Keratinocyte (primary cell): ENCODE results near the gene ANKUB1. TPM values are rescaled to one million over a fixed set of nuclear protein-coding genes. Genes with fewer than 3 reads are reported as not detected.
"Not testable (repeated sequence)": the region's sequence is repeated elsewhere in the genome, so short reads cannot be mapped to it uniquely, and the experiment has no call there.

ENCODE experiments used
- DNase-seq: peaks from one replicate; pipeline ENCODE4 v3.0.0-alpha.2; 2011; ENCODE audit warnings: low read depth, missing footprints, low spot score
- FAIRE-seq: peaks from 2 replicates; lab custom pipeline; 2011; peaks lifted over from hg19 to GRCh38; lab: Jason Lieb, UNC
- H2AFZ ChIP-seq: 2 replicates; pipeline ENCODE4 v1.6.0; 2012; ENCODE audit warnings: low read length, control low read depth, inconsistent platforms; ENCODE audit not compliant: control insufficient read depth
- H3K27ac ChIP-seq: 2 replicates; pipeline ENCODE4 v1.5.1; 2011; ENCODE audit warnings: low read length; ENCODE audit not compliant: control insufficient read depth, insufficient read depth
- H3K27me3 ChIP-seq: 3 replicates; pipeline ENCODE4 v1.6.0; 2011; ENCODE audit warnings: low read length; ENCODE audit not compliant: control insufficient read depth, insufficient read depth; ENCODE audit errors: extremely low read depth
- H3K36me3 ChIP-seq, 2 experiments: 2 replicates in 1 of 2; 3 replicates in 1 of 2; pipeline ENCODE4 v1.5.1; 2011; ENCODE audit warnings: low read length in 2 of 2, mild to moderate bottlenecking in 1 of 2; ENCODE audit not compliant: control insufficient read depth in 2 of 2, insufficient read depth in 2 of 2; ENCODE audit errors: extremely low read depth in 1 of 2
- H3K4me1 ChIP-seq: 3 replicates; pipeline ENCODE4 v1.5.1; 2011; ENCODE audit warnings: low read length; ENCODE audit not compliant: control insufficient read depth, insufficient read depth; ENCODE audit errors: extremely low read depth
- H3K4me2 ChIP-seq: 3 replicates; pipeline ENCODE4 v1.6.0; 2011; ENCODE audit warnings: low read depth, low read length; ENCODE audit not compliant: control insufficient read depth, insufficient read depth; ENCODE audit errors: extremely low read depth
- H3K4me3 ChIP-seq, 3 experiments: fragments of 200-600 bp in 1 of 3; sonication (generic) in 1 of 3; 2 replicates in 2 of 3; 3 replicates in 1 of 3; pipeline ENCODE4 v1.5.1; 2011 to 2016; ENCODE audit warnings: low read length in 3 of 3, mild to moderate bottlenecking in 3 of 3, control low read depth in 2 of 3, inconsistent platforms in 1 of 3, low read depth in 1 of 3, mixed read lengths in 1 of 3, mixed run types in 1 of 3, moderate library complexity in 1 of 3; ENCODE audit not compliant: control insufficient read depth in 2 of 3, insufficient read depth in 2 of 3; ENCODE audit errors: extremely low read depth in 1 of 3
- H3K79me2 ChIP-seq: 2 replicates; pipeline ENCODE4 v1.6.0; 2012; ENCODE audit warnings: low read length; ENCODE audit not compliant: control insufficient read depth, insufficient read depth
- H3K9ac ChIP-seq: 3 replicates; pipeline ENCODE4 v1.6.0; 2011; ENCODE audit warnings: low read length; ENCODE audit not compliant: control insufficient read depth, insufficient read depth; ENCODE audit errors: extremely low read depth
- H3K9me1 ChIP-seq: 3 replicates; pipeline ENCODE4 v1.6.0; 2011; ENCODE audit warnings: low read length; ENCODE audit not compliant: control insufficient read depth, insufficient read depth; ENCODE audit errors: extremely low read depth
- H3K9me3 ChIP-seq: 2 replicates; pipeline ENCODE4 v1.5.1; 2012; ENCODE audit warnings: low read depth, low read length; ENCODE audit not compliant: control insufficient read depth
- H4K20me1 ChIP-seq: 3 replicates; pipeline ENCODE4 v1.6.0; 2011; ENCODE audit warnings: low read length; ENCODE audit not compliant: control insufficient read depth, insufficient read depth; ENCODE audit errors: extremely low read depth
- EZH2 ChIP-seq: IDR thresholded peaks from one replicate; pipeline ENCODE4 v1.6.1; 2012; ENCODE audit warnings: inconsistent platforms, mild to moderate bottlenecking, low read length, moderate library complexity
- dilution Hi-C: fragments of 300-500 bp; cut with MboI; formaldehyde crosslinking; loops from one replicate; pipeline ENCODE4 v1.7.0; 2020; ENCODE audit warnings: low sequenced_read_pairs; ENCODE audit not compliant: extremely low pct_ligation_motif_present
- polyA minus RNA-seq, 3 experiments: library from RNA; depleted of rRNA, polyadenylated mRNA; stranded (reverse); fragments of >200 nt; gene quantifications; 1 replicate in 1 of 3; 2 replicates in 1 of 3; 3 replicates in 1 of 3; pipeline ENCODE4 v1.2.3, GENCODE V29; 2011
- polyA plus RNA-seq, 5 experiments: library from polyadenylated mRNA; depleted of rRNA in 3 of 5; stranded (reverse) in 3 of 5; stranded (forward) in 1 of 5; unstranded in 1 of 5; fragments of >200 nt; gene quantifications; 1 replicate in 1 of 5; 2 replicates in 3 of 5; 3 replicates in 1 of 5; pipeline versions ENCODE4 v1.2.1 to v1.2.3, GENCODE V29; 2011 to 2012; ENCODE audit warnings: missing spikeins in 2 of 5, low read depth in 1 of 5, low replicate concordance in 1 of 5
- TF ChIP-seq, protein P1 (sequence below), 3 experiments: IDR thresholded peaks in 1 of 3; conservative IDR thresholded peaks in 1 of 3; optimal IDR thresholded peaks in 1 of 3; 2 replicates in 2 of 3; 3 replicates in 1 of 3; pipeline versions ENCODE3 to v1.5.1; 2011; ENCODE audit warnings: low read length in 3 of 3, mild to moderate bottlenecking in 3 of 3, moderate library complexity in 2 of 3, control low read depth in 1 of 3, inconsistent platforms in 1 of 3; ENCODE audit not compliant: insufficient read depth in 2 of 3; ENCODE audit errors: extremely low read depth in 1 of 3

Gene ANKUB1, protein sequence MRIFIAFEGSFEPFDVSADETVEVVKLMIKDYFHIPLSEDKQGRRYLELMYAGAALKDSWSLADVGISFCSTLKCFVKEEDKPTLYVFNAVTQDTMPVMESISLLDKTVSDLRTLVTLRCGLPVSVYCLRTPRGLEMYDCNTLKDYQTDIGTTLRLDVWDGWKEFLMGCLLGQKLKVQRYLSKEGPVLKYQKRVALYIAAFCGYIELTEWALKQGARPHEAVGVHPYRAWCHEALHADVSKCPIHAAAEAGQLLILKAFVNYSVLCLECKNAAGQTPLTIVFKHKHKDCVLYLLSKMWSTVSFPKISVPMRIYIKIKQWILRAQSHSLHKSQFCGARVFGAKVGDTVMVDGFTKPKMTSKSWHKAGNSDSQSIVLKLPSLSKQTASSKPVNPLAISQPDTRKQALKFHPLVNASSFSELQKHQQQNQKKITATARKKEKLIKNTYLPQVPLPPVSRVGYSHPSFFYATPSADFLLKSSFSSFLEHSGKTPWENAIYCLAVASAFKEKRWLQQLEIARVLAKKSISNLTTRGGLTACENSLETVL
- polyA plus RNA-seq = 0.45 to 0.77 TPM (median 0.66 TPM) in 3 replicates
- not detected for polyA plus RNA-seq (2011; ENCODE audit: low read depth)
- 0.40 and 0.74 TPM in 2 replicates for polyA plus RNA-seq (2011; cell fraction: cytosol; rRNA removed)
- polyA plus RNA-seq (2011; cell fraction: nucleus; rRNA removed) = 0.57 and 0.88 TPM in 2 replicates
- polyA plus RNA-seq (2012; ENCODE audit: low replicate concordance) = 0.24 TPM in 1 of 2 replicates, not detected in the other
- polyA minus RNA-seq = 0.26 to 0.35 TPM in 2 of 3 replicates, not detected in the other
- not detected for polyA minus RNA-seq (2011; cell fraction: cytosol; rRNA and poly(A)+ RNA removed)
- polyA minus RNA-seq (2011; cell fraction: nucleus; rRNA and poly(A)+ RNA removed) = 0.53 and 1.4 TPM in 2 replicates

DNA sequence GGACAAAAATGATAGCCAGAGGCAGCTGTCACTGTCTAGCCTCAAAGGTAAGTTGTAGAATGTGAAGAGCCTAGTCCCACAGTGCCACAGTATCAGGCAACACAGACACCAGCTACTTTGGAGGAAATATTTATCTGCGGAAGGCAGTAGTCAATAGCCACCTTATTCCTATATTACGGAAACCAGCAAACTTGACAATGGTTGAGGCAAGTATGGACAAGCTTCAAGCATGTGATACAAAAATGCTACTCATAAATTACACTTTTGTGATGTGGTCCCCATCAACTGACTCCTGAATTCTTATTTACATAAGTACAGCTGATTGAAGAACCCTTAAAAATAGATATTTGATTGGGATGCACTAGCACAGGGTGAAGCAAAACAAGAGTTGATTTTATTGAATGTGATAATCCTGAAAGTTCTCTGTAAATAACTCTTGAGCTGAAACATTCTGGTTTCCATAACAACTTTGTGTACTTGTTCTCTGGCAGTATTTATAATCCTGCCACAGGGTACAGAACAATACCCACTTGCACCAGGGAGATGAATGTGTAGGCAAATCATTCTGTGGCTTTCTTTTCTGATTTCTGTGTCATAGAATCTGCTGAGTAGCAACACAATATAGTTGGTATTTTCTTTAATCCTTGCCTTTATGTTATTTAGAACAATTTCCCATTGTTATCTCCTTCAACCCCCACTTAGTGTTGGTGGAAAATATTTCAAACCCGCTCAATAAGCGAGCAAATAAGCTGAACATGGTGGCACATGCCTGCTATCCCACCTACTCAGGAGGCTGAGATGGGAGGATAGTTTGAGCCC lies at the start of gene ANKUB1:
TSS of gene ANKUB1 (minus strand) at position 103 of the 819 bp plus-strand sequence. CDS start 188 bp downstream, outside the sequence.
- Histone ChIP-seq H3K4me3 (no peak within 1 kb of the TSS), H3K27me3 (no peaks in the 10 kb centered on the region), H4K20me1 (no peaks in the 10 kb centered on the region), H3K4me2 (peak within 1 kb of the TSS; percentile 13), H3K9me3 (no peaks in the 10 kb centered on the region), H3K27ac (no peak within 1 kb of the TSS), H3K9ac (no peak within 1 kb of the TSS), H3K9me1 (no peaks in the 10 kb centered on the region), H3K36me3 (no peaks in the 10 kb centered on the region), H2AFZ (peak within 1 kb of the TSS; percentile 42), H3K4me1 (peaks cover 23% of the 10 kb centered on the region), H3K79me2 (no peaks in the 10 kb centered on the region)
- TF ChIP-seq, protein P1, sequence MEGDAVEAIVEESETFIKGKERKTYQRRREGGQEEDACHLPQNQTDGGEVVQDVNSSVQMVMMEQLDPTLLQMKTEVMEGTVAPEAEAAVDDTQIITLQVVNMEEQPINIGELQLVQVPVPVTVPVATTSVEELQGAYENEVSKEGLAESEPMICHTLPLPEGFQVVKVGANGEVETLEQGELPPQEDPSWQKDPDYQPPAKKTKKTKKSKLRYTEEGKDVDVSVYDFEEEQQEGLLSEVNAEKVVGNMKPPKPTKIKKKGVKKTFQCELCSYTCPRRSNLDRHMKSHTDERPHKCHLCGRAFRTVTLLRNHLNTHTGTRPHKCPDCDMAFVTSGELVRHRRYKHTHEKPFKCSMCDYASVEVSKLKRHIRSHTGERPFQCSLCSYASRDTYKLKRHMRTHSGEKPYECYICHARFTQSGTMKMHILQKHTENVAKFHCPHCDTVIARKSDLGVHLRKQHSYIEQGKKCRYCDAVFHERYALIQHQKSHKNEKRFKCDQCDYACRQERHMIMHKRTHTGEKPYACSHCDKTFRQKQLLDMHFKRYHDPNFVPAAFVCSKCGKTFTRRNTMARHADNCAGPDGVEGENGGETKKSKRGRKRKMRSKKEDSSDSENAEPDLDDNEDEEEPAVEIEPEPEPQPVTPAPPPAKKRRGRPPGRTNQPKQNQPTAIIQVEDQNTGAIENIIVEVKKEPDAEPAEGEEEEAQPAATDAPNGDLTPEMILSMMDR (optimal IDR thresholded peaks at IDR 0.05 in 1 of 3, IDR thresholded peaks at IDR 0.05 in 1 of 3, conservative IDR thresholded peaks at IDR 0.05 in 1 of 3; ENCODE audit: extremely low read depth in 1 of 3, insufficient read depth in 2 of 3, low read length in 3 of 3) = no peak
- TF ChIP-seq EZH2 = no peak
- DNase-seq (no peak), FAIRE-seq (peak; percentile 71)
- dilution Hi-C loops = no loop called here

DNA sequence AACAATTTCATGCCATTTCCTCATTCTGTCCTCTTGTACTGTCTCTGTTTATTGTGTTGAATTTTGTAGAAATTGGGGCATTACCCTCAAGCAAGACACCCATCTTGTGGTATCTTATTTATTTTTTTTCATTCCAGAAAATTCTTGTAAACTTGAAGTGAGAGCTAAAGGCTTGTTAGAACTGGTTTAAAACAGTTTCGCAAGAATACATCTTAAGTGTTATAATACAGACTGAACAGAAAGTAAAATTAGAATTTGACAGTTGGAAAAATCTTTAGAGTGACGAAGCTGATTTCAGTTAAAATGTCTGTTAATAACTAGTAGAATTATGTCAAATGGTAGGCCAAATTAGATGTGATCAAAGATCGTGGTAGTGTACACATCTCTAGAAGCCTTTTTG lies 47.5 kb upstream of the ANKUB1 start:
- peaks cover 6% of the 10 kb centered on the region for H3K9me3 ChIP-seq
- dilution Hi-C loops = no loop called here
- no peak overlapping the region for H3K27ac ChIP-seq
- no peak overlapping the region for H3K4me2 ChIP-seq
- H3K79me2 ChIP-seq = peaks cover 42% of the 10 kb centered on the region
- no peak overlapping the region for H3K4me3 ChIP-seq
- H2AFZ ChIP-seq = no peak overlapping the region
- H3K4me1 ChIP-seq = no peaks in the 10 kb centered on the region
- TF ChIP-seq, protein P1 (optimal IDR thresholded peaks at IDR 0.05 in 1 of 3, IDR thresholded peaks at IDR 0.05 in 1 of 3, conservative IDR thresholded peaks at IDR 0.05 in 1 of 3; ENCODE audit: extremely low read depth in 1 of 3, insufficient read depth in 2 of 3, low read length in 3 of 3) = no peak
- no peak for TF ChIP-seq EZH2
- no peak for FAIRE-seq
- H3K36me3 ChIP-seq = no peaks in the 10 kb centered on the region
- no peak overlapping the region for H3K9ac ChIP-seq
- no peaks in the 10 kb centered on the region for H4K20me1 ChIP-seq
- H3K27me3 ChIP-seq = no peaks in the 10 kb centered on the region
- DNase-seq = no peak
- H3K9me1 ChIP-seq = no peaks in the 10 kb centered on the region

DNA sequence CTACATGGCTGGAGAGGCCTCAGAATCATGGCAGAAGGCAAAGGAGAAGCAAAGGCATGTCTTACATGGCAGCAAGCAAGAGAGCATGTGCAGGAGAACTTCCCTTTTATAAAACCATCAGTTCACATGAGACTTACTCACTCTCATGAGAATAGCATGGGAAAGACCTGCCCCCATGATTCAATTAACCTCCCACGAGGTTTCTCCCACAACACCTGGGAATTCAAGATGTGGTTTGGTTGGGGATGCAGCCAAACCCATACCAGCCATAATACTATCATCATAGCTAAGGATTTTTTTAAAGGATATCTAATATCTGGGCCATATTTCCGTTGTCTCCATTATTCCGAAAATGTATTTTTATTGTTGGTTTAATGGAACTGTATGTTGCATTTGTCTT lies 47.1 kb upstream of the ANKUB1 start:
- FAIRE-seq, H3K27me3 ChIP-seq, H3K9me3 ChIP-seq, H2AFZ ChIP-seq, H3K4me1 ChIP-seq, H3K9me1 ChIP-seq, H3K36me3 ChIP-seq, dilution Hi-C loops, H4K20me1 ChIP-seq, DNase-seq, H3K27ac ChIP-seq, H3K4me2 ChIP-seq, H3K4me3 ChIP-seq, H3K9ac ChIP-seq: not testable (repeated sequence)
- H3K79me2 ChIP-seq = peaks cover 45% of the 10 kb centered on the region
